ENCODE measurements around the gene PLXNA4. TPM values are rescaled to one million over a fixed set of nuclear protein-coding genes. Genes with fewer than 3 reads are reported as not detected.

The PLXNA4 gene
- total and polyA plus RNA-seq, 10 donors = 0.15 to 14.7 (median 8.7) TPM

DNA sequence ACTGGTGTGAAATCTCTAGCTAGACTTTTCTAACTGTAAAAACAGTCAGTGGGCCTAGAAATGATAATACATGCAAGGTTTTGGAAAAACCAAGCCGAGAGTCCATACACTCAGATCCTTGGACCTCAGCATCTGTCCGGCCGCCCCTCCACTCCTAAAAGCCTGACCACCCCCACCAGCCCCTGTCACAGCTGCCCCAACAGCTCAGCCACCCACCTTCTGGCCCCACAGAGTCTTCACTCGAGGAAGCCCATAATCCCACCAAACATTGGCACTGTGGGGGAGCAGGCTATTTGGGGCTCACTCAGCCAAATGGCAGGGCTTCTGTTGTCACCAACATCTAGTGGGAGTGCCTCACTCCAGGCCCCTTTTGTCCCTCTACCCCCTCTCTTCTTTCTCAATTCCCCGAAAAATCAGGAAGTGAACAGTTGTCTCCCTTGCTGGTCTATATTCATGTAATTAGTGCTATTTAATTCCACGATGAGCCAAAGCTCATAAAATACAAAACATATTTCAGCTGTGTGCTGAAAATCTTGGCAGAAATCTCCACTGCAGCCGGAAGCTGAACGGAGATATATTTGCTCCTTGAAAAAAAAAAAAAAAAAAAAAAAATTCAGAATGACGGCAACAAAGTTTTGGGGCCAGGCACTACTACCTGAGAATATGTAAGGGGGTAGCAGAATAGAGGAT lies 55.5 kb downstream of the PLXNA4 start:
- WGBS, 5 donors = 73 to 80% (median 76%) methylated on average over 9 of the region's 9 CpGs

DNA sequence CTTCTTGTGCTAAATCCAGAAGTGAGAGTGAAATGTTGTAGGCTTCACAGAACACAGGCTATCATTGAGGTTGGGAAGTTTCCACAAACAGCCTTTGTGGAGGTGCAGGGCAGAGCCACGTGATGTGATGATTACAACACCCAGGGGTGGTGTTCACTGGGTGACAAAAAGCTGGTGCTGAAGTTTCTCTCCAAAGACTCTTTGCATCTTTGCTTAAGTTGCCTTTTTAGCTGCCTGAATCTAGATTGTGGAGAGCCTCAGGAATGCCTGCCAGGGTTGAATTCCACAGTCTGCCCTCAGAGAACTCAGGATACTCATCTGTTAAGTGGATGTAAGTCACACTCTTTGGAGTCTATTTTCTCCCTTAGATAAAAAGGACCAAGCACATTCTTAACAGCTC lies 56.3 kb downstream of the PLXNA4 start:
- Histone ChIP-seq H3K4me1 (peaks cover 0 to 15% (median 0%) of the 10 kb centered on the region in 6 donors), H3K27ac (no peak overlapping the region), H3K9me3 (no peaks in the 10 kb centered on the region), H3K27me3 (replicated peaks in 1 of 7) (no peaks in the 10 kb centered on the region), H3K4me3 (no peak overlapping the region), H3K36me3 (no peaks in the 10 kb centered on the region)
- TF ChIP-seq POLR2AphosphoS5 (IDR thresholded peaks at IDR 0.05) (no peak), POLR2A (IDR thresholded peaks at IDR 0.05) (no peak)
- TF ChIP-seq, protein P1, sequence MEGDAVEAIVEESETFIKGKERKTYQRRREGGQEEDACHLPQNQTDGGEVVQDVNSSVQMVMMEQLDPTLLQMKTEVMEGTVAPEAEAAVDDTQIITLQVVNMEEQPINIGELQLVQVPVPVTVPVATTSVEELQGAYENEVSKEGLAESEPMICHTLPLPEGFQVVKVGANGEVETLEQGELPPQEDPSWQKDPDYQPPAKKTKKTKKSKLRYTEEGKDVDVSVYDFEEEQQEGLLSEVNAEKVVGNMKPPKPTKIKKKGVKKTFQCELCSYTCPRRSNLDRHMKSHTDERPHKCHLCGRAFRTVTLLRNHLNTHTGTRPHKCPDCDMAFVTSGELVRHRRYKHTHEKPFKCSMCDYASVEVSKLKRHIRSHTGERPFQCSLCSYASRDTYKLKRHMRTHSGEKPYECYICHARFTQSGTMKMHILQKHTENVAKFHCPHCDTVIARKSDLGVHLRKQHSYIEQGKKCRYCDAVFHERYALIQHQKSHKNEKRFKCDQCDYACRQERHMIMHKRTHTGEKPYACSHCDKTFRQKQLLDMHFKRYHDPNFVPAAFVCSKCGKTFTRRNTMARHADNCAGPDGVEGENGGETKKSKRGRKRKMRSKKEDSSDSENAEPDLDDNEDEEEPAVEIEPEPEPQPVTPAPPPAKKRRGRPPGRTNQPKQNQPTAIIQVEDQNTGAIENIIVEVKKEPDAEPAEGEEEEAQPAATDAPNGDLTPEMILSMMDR (IDR thresholded peaks at IDR 0.05 in 8 of 11, conservative IDR thresholded peaks at IDR 0.05 in 3 of 11) = no peak
- intact Hi-C loops (cut with DNase I; ENCODE audit: low total_unique reads) = no loop called here
- 29 to 53% (median 43%) methylated on average over 1 of the region's 1 CpG for WGBS, 5 donors
- no peak for DNase-seq

More for the DNA sequence above, 55.5 kb downstream of the PLXNA4 start:
- no peak overlapping the region for H3K27ac ChIP-seq
- no peaks in the 10 kb centered on the region for H3K36me3 ChIP-seq
- H3K4me3 ChIP-seq = no peak overlapping the region
- DNase-seq = no peak
- H3K9me3 ChIP-seq = no peaks in the 10 kb centered on the region
- H3K27me3 ChIP-seq (replicated peaks in 1 of 7) = no peaks in the 10 kb centered on the region
- intact Hi-C loops (cut with DNase I; ENCODE audit: low total_unique reads) = no loop called here
- TF ChIP-seq POLR2AphosphoS5 (IDR thresholded peaks at IDR 0.05) = no peak
- TF ChIP-seq, protein P1 (IDR thresholded peaks at IDR 0.05 in 8 of 11, conservative IDR thresholded peaks at IDR 0.05 in 3 of 11) = no peak
- no peak for TF ChIP-seq POLR2A (IDR thresholded peaks at IDR 0.05)
- H3K4me1 ChIP-seq = peaks cover 0 to 15% (median 0%) of the 10 kb centered on the region in 6 donors

DNA sequence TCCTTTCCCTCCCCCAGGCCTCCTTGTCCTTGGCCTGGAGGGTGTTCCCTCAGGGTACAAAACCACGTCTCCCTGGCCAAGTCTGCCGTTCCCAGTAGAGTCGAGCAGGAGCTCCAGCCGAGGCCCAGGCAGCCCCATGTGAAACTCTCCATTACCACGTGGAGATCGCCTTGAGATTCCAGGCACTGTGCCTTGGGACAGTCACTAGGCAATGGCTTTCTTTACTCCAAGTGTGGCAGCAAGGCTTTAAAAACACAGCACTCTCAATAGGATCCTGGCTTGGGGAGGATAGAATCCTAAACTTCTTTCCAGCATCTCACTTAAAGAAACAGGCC lies 57.5 kb downstream of the PLXNA4 start:
- Histone ChIP-seq H3K4me1 (peaks cover 0 to 15% (median 0%) of the 10 kb centered on the region in 6 donors), H3K4me3 (no peak overlapping the region), H3K36me3 (no peaks in the 10 kb centered on the region), H3K27me3 (replicated peaks in 1 of 7) (no peaks in the 10 kb centered on the region), H3K27ac (no peak overlapping the region), H3K9me3 (no peaks in the 10 kb centered on the region)
- intact Hi-C loops (cut with DNase I; ENCODE audit: low total_unique reads) = no loop called here
- no peak for TF ChIP-seq POLR2AphosphoS5 (IDR thresholded peaks at IDR 0.05)
- TF ChIP-seq POLR2A (IDR thresholded peaks at IDR 0.05) = no peak
- TF ChIP-seq, protein P1 (IDR thresholded peaks at IDR 0.05 in 8 of 11, conservative IDR thresholded peaks at IDR 0.05 in 3 of 11) = no peak
- 75 to 93% (median 80%) methylated on average over 4 to 6 of the region's 6 CpGs for WGBS, 5 donors
- DNase-seq = no peak

DNA sequence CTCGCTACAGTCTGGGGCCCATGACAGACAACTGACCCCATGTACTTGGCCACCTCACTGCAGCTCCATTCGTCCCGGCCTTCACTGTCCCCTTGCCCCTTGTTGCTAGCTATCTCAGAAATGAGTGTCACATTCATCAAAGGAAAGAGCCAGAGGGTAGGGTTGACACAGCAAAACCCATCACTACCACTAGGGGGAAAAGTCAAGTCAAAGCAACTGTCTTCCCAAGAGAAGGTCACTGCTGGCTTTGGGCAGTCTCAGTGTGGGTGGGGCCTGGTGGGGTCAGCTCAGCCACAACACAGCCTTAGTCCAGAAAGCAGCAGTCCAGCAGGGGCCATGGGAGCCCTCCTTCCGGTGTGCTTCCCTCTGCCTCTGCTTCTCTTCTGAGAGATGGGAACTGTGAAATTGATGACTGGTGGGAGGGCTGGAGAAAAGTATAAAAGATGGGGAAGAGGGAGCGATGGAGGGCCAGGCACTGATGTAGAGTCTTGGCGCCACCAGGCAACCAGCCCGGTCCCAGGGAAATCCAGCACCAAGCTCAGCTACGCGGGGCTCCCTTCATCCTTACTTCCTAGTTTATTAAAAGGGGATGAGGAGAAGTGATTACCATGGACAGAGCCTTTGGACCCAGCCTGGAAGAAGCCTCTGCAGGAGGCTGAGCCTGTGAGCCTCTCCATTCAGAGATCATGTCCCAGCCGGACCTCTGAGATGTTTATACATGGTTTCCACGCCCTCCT lies 58.0 kb downstream of the PLXNA4 start:
- H3K27ac ChIP-seq = no peak overlapping the region
- H3K4me3 ChIP-seq = no peak overlapping the region
- H3K9me3 ChIP-seq = no peaks in the 10 kb centered on the region
- TF ChIP-seq, protein P1 (IDR thresholded peaks at IDR 0.05 in 8 of 11, conservative IDR thresholded peaks at IDR 0.05 in 3 of 11) = peak in 3 of 11 experiments; percentile 8 to 43 (median 36)
- TF ChIP-seq POLR2A (IDR thresholded peaks at IDR 0.05) (no peak), POLR2AphosphoS5 (IDR thresholded peaks at IDR 0.05) (no peak)
- WGBS, 5 donors = 74 to 88% (median 86%) methylated on average over 11 of the region's 11 CpGs
- peaks cover 0 to 15% (median 0%) of the 10 kb centered on the region in 6 donors for H3K4me1 ChIP-seq
- intact Hi-C loops (cut with DNase I; ENCODE audit: low total_unique reads) = no loop called here
- DNase-seq = no peak
- no peaks in the 10 kb centered on the region for H3K36me3 ChIP-seq
- H3K27me3 ChIP-seq (replicated peaks in 1 of 7) = no peaks in the 10 kb centered on the region
